ENCODE measurements around the gene GPBP1.
A peak's percentile ranks its signal among the peaks of the same experiment; 100 is the strongest.
"Not testable (repeated sequence)": the region's sequence is repeated elsewhere in the genome, so short reads cannot be mapped to it uniquely, and the experiment has no call there.

The GPBP1 gene

GRCh38 chr5:57215629-57216195, 41.9 kb downstream of the GPBP1 start:
- FAIRE-seq, result no peak

GRCh38 chr5:57216714-57217113, 42.9 kb downstream of the GPBP1 start:
- no peak for FAIRE-seq

- FAIRE-seq, result no peak
Measured at GRCh38 chr5:57219386-57219785, 45.5 kb downstream of the GPBP1 start.

- FAIRE-seq, result peak; percentile 94
Measured at GRCh38 chr5:57221049-57221568, 47.2 kb downstream of the GPBP1 start.

GRCh38 chr5:57225553-57225952, 51.7 kb downstream of the GPBP1 start:
- FAIRE-seq, result no peak

GRCh38 chr5:57229313-57229712, 55.5 kb downstream of the GPBP1 start:
- FAIRE-seq, result no peak

- FAIRE-seq, result no peak
Measured at GRCh38 chr5:57231607-57232006, 57.7 kb downstream of the GPBP1 start.

- peak; percentile 72 for FAIRE-seq
Measured at GRCh38 chr5:57232293-57233033, 58.6 kb downstream of the GPBP1 start.

GRCh38 chr5:57243286-57244137, 69.7 kb downstream of the GPBP1 start:
- no peak for FAIRE-seq

- FAIRE-seq, result no peak
Measured at GRCh38 chr5:57244331-57244730, 70.5 kb downstream of the GPBP1 start.

GRCh38 chr5:57246426-57246825, 72.6 kb downstream of the GPBP1 start:
- no peak for FAIRE-seq

GRCh38 chr5:57247765-57248164, 73.9 kb downstream of the GPBP1 start:
- FAIRE-seq, result no peak

GRCh38 chr5:57249265-57249874, 75.5 kb downstream of the GPBP1 start:
- FAIRE-seq, result no peak

GRCh38 chr5:57258052-57258451, 84.2 kb downstream of the GPBP1 start:
- no peak for FAIRE-seq

GRCh38 chr5:57258943-57259342, 85.1 kb downstream of the GPBP1 start:
- FAIRE-seq, result no peak

- no peak for FAIRE-seq
Measured at GRCh38 chr5:57259704-57260103, 85.8 kb downstream of the GPBP1 start.

GRCh38 chr5:57262541-57262940, 88.7 kb downstream of the GPBP1 start:
- no peak for FAIRE-seq

- no peak for FAIRE-seq
Measured at GRCh38 chr5:57267805-57268204, 93.9 kb downstream of the GPBP1 start.

GRCh38 chr5:57276353-57276752, 102.5 kb downstream of the GPBP1 start:
- FAIRE-seq, result no peak

- FAIRE-seq, result no peak
Measured at GRCh38 chr5:57277085-57277484, 103.2 kb downstream of the GPBP1 start.

- no peak for FAIRE-seq
Measured at GRCh38 chr5:57280853-57281252, 107.0 kb downstream of the GPBP1 start.

- not testable (repeated sequence) for FAIRE-seq
Measured at GRCh38 chr5:57285084-57285483, 111.2 kb downstream of the GPBP1 start.

GRCh38 chr5:57291894-57292293, 118.0 kb downstream of the GPBP1 start:
- FAIRE-seq, result no peak
